H1 (cell line): ENCODE measurements around the gene PRR33.

Experiments
- EP300 ChIP-seq, 2 experiments: IDR thresholded peaks; 1 replicate in 1 of 2; 2 replicates in 1 of 2; pipeline ENCODE4 v1.6.1; 2011 to 2012; ENCODE audit warnings: low read depth in 2 of 2, low read length in 2 of 2, mild to moderate bottlenecking in 2 of 2, borderline replicate concordance in 1 of 2, inconsistent platforms in 1 of 2, moderate library complexity in 1 of 2
- EZH2 ChIP-seq: fragments of 200-600 bp; sonication (generic); IDR thresholded peaks from 2 replicates; pipeline ENCODE4 v1.7.1; 2012; ENCODE audit warnings: low read depth, mild to moderate bottlenecking, moderate library complexity, low read length, inconsistent platforms; ENCODE audit not compliant: severe bottlenecking
- JUND ChIP-seq: IDR thresholded peaks from 2 replicates; pipeline ENCODE4 v1.6.1; 2011; ENCODE audit warnings: mild to moderate bottlenecking, improper control_type of control experiment, low read length
- PHF8 ChIP-seq: fragments of 200-600 bp; sonication (generic); conservative IDR thresholded peaks from 2 replicates; pipeline ENCODE4 v1.7.1; 2012; ENCODE audit warnings: low read depth, mild to moderate bottlenecking, inconsistent platforms, low read length, moderate library complexity
- POLR2A ChIP-seq, 2 experiments: IDR thresholded peaks; 1 replicate in 1 of 2; 2 replicates in 1 of 2; pipeline ENCODE4 v1.6.1; 2011; ENCODE audit warnings: low read depth in 2 of 2, low read length in 2 of 2, mild to moderate bottlenecking in 2 of 2; ENCODE audit errors: control extremely low read depth in 1 of 2
- RFX5 ChIP-seq: IDR thresholded peaks from 2 replicates; pipeline ENCODE4 v1.6.1; 2011; ENCODE audit warnings: low read depth, low read length, improper control_type of control experiment, borderline replicate concordance
- RXRA ChIP-seq: IDR thresholded peaks from 2 replicates; pipeline ENCODE4 v1.6.1; 2011; ENCODE audit warnings: low read depth, mild to moderate bottlenecking, low read length, moderate library complexity; ENCODE audit not compliant: insufficient read depth
- TAF1 ChIP-seq: IDR thresholded peaks from 2 replicates; pipeline ENCODE4 v1.6.1; 2011; ENCODE audit warnings: mild to moderate bottlenecking, low read depth, low read length
- TBP ChIP-seq: IDR thresholded peaks from 2 replicates; pipeline ENCODE4 v1.6.1; 2011; ENCODE audit warnings: low read depth, low read length, improper control_type of control experiment
- TCF12 ChIP-seq: IDR thresholded peaks from 2 replicates; pipeline ENCODE4 v1.6.1; 2011; ENCODE audit warnings: low read depth, mild to moderate bottlenecking, low read length
- TF ChIP-seq, protein P1 (sequence below): fragments of 300-600 bp; sonication (generic); IDR thresholded peaks from 2 replicates; pipeline ENCODE4 v1.7.1; 2012; ENCODE audit warnings: low read length, moderate library complexity, mild to moderate bottlenecking, inconsistent platforms; ENCODE audit not compliant: insufficient replicate concordance
- TF ChIP-seq, protein P2 (sequence below), 3 experiments: IDR thresholded peaks; 1 replicate in 2 of 3; 2 replicates in 1 of 3; pipeline versions ENCODE4 v1.5.1 to v1.6.1; 2011; ENCODE audit warnings: low read length in 3 of 3, mild to moderate bottlenecking in 3 of 3, inconsistent platforms in 2 of 3, low read depth in 1 of 3, moderate library complexity in 1 of 3; ENCODE audit not compliant: insufficient read depth in 1 of 3; ENCODE audit errors: control extremely low read depth in 1 of 3
- TF ChIP-seq, protein P3 (sequence below): IDR thresholded peaks from 2 replicates; pipeline ENCODE4 v1.6.1; 2012; ENCODE audit warnings: inconsistent platforms

DNA sequence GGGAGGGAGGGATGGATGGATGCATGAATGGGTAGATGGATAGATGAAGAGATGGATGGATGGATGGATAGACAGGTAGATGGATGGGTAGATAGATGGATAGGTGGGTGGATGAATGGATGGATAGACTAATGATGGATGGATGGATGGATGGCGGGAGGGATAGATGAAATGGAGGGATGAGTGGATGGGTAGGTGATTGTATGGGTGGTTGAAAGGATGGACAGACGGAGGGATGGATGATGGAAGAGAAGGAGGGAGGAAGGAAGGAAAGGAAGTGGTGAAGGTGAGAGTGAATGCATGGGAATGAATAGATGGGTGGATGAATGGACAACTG, 24.1 kb upstream of the PRR33 start:
- TF ChIP-seq, protein P1, sequence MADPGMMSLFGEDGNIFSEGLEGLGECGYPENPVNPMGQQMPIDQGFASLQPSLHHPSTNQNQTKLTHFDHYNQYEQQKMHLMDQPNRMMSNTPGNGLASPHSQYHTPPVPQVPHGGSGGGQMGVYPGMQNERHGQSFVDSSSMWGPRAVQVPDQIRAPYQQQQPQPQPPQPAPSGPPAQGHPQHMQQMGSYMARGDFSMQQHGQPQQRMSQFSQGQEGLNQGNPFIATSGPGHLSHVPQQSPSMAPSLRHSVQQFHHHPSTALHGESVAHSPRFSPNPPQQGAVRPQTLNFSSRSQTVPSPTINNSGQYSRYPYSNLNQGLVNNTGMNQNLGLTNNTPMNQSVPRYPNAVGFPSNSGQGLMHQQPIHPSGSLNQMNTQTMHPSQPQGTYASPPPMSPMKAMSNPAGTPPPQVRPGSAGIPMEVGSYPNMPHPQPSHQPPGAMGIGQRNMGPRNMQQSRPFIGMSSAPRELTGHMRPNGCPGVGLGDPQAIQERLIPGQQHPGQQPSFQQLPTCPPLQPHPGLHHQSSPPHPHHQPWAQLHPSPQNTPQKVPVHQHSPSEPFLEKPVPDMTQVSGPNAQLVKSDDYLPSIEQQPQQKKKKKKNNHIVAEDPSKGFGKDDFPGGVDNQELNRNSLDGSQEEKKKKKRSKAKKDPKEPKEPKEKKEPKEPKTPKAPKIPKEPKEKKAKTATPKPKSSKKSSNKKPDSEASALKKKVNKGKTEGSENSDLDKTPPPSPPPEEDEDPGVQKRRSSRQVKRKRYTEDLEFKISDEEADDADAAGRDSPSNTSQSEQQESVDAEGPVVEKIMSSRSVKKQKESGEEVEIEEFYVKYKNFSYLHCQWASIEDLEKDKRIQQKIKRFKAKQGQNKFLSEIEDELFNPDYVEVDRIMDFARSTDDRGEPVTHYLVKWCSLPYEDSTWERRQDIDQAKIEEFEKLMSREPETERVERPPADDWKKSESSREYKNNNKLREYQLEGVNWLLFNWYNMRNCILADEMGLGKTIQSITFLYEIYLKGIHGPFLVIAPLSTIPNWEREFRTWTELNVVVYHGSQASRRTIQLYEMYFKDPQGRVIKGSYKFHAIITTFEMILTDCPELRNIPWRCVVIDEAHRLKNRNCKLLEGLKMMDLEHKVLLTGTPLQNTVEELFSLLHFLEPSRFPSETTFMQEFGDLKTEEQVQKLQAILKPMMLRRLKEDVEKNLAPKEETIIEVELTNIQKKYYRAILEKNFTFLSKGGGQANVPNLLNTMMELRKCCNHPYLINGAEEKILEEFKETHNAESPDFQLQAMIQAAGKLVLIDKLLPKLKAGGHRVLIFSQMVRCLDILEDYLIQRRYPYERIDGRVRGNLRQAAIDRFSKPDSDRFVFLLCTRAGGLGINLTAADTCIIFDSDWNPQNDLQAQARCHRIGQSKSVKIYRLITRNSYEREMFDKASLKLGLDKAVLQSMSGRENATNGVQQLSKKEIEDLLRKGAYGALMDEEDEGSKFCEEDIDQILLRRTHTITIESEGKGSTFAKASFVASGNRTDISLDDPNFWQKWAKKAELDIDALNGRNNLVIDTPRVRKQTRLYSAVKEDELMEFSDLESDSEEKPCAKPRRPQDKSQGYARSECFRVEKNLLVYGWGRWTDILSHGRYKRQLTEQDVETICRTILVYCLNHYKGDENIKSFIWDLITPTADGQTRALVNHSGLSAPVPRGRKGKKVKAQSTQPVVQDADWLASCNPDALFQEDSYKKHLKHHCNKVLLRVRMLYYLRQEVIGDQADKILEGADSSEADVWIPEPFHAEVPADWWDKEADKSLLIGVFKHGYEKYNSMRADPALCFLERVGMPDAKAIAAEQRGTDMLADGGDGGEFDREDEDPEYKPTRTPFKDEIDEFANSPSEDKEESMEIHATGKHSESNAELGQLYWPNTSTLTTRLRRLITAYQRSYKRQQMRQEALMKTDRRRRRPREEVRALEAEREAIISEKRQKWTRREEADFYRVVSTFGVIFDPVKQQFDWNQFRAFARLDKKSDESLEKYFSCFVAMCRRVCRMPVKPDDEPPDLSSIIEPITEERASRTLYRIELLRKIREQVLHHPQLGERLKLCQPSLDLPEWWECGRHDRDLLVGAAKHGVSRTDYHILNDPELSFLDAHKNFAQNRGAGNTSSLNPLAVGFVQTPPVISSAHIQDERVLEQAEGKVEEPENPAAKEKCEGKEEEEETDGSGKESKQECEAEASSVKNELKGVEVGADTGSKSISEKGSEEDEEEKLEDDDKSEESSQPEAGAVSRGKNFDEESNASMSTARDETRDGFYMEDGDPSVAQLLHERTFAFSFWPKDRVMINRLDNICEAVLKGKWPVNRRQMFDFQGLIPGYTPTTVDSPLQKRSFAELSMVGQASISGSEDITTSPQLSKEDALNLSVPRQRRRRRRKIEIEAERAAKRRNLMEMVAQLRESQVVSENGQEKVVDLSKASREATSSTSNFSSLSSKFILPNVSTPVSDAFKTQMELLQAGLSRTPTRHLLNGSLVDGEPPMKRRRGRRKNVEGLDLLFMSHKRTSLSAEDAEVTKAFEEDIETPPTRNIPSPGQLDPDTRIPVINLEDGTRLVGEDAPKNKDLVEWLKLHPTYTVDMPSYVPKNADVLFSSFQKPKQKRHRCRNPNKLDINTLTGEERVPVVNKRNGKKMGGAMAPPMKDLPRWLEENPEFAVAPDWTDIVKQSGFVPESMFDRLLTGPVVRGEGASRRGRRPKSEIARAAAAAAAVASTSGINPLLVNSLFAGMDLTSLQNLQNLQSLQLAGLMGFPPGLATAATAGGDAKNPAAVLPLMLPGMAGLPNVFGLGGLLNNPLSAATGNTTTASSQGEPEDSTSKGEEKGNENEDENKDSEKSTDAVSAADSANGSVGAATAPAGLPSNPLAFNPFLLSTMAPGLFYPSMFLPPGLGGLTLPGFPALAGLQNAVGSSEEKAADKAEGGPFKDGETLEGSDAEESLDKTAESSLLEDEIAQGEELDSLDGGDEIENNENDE = no peak
- TF ChIP-seq, protein P2, sequence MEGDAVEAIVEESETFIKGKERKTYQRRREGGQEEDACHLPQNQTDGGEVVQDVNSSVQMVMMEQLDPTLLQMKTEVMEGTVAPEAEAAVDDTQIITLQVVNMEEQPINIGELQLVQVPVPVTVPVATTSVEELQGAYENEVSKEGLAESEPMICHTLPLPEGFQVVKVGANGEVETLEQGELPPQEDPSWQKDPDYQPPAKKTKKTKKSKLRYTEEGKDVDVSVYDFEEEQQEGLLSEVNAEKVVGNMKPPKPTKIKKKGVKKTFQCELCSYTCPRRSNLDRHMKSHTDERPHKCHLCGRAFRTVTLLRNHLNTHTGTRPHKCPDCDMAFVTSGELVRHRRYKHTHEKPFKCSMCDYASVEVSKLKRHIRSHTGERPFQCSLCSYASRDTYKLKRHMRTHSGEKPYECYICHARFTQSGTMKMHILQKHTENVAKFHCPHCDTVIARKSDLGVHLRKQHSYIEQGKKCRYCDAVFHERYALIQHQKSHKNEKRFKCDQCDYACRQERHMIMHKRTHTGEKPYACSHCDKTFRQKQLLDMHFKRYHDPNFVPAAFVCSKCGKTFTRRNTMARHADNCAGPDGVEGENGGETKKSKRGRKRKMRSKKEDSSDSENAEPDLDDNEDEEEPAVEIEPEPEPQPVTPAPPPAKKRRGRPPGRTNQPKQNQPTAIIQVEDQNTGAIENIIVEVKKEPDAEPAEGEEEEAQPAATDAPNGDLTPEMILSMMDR (IDR thresholded peaks at IDR 0.05; ENCODE audit: control extremely low read depth in 1 of 3, insufficient read depth in 1 of 3, low read depth in 1 of 3, low read length in 3 of 3) = no peak
- no peak for TF ChIP-seq TBP
- no peak for TF ChIP-seq EZH2
- no peak for TF ChIP-seq RXRA
- TF ChIP-seq EP300 (IDR thresholded peaks at IDR 0.05; ENCODE audit: borderline replicate concordance in 1 of 2, low read depth in 2 of 2, low read length in 2 of 2) = no peak
- no peak for TF ChIP-seq TAF1
- no peak for TF ChIP-seq PHF8
- TF ChIP-seq, protein P3, sequence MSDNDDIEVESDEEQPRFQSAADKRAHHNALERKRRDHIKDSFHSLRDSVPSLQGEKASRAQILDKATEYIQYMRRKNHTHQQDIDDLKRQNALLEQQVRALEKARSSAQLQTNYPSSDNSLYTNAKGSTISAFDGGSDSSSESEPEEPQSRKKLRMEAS = no peak
- no peak for TF ChIP-seq RFX5
- TF ChIP-seq TCF12 = no peak
- no peak for TF ChIP-seq POLR2A (IDR thresholded peaks at IDR 0.05; ENCODE audit: control extremely low read depth in 1 of 2, low read depth in 2 of 2, low read length in 2 of 2)
- TF ChIP-seq JUND = no peak
